GM12878 (cell line): Measurements from ENCODE around the gene MYL7. TPM values are rescaled to one million over a fixed set of nuclear protein-coding genes. Genes with fewer than 3 reads are reported as not detected.

Experiments
- ATAC-seq: fragments of 200-7000 bp; cut with Tn5 transposase; 3 replicates; pipeline ENCODE4 v1.9.1; 2020; ENCODE audit warnings: mild to moderate bottlenecking, moderate library complexity
- BruUV-seq: library from RNA; stranded (reverse); fragments of 400-500 nt; replicated peaks from 2 replicates; lab custom pipeline; 2021; lab: Mats Ljungman, UMichigan
- CTCF ChIA-PET: fragments of 300-600 bp; sonication (Branson Sonifier 250); formaldehyde crosslinking; extraction: SDS; loops from one replicate; lab custom pipeline; 2021; ENCODE audit warnings: inconsistent platforms; lab: Yijun Ruan, JAX
- POLR2A ChIA-PET: fragments of 350-600 bp; formaldehyde crosslinking; extraction: SDS; loops from one replicate; lab custom pipeline; 2021; ENCODE audit warnings: inconsistent platforms; lab: Charles Lee
- RAD21 ChIA-PET: fragments of 300-600 bp; sonication (Branson Sonifier 250); formaldehyde crosslinking; loops from one replicate; lab custom pipeline; 2023; ENCODE audit warnings: antibody characterized with exemption; ENCODE audit not compliant: unreplicated experiment; lab: Charles Lee
- SMC1A ChIA-PET: fragments of 300-600 bp; sonication (Branson Sonifier 250); formaldehyde crosslinking; loops from one replicate; lab custom pipeline; 2023; ENCODE audit not compliant: unreplicated experiment, uncharacterized antibody; lab: Charles Lee
- DNase-seq: peaks from one replicate; pipeline ENCODE4 v3.0.0-alpha.2; 2011; ENCODE audit warnings: low read depth, low spot score
- FAIRE-seq: peaks from 3 replicates; lab custom pipeline; 2011; peaks lifted over from hg19 to GRCh38; lab: Jason Lieb, UNC
- H2AFZ ChIP-seq: 2 replicates; pipeline ENCODE4 v1.6.0; 2011; ENCODE audit warnings: low read depth, low read length, control low read depth; ENCODE audit not compliant: control insufficient read depth
- H3K27ac ChIP-seq: 2 replicates; pipeline ENCODE4 v1.5.1; 2011; ENCODE audit warnings: control low read depth; ENCODE audit not compliant: control insufficient read depth, insufficient read depth
- H3K27me3 ChIP-seq, 2 experiments: replicated peaks in 1 of 2; 2 replicates each; pipeline versions ENCODE4 v1.6.0 to v1.6.1; 2011; ENCODE audit warnings: low read length in 1 of 2; ENCODE audit not compliant: control insufficient read depth in 2 of 2, insufficient read depth in 2 of 2
- H3K36me3 ChIP-seq, 2 experiments: 2 replicates each; pipeline ENCODE4 v1.5.1; 2011; ENCODE audit warnings: low read length in 1 of 2; ENCODE audit not compliant: control insufficient read depth in 2 of 2, insufficient read depth in 2 of 2
- H3K4me1 ChIP-seq: 2 replicates; pipeline ENCODE4 v1.6.1; 2011; ENCODE audit warnings: mild to moderate bottlenecking, low read length, moderate library complexity, mixed read lengths; ENCODE audit not compliant: control insufficient read depth, insufficient read depth
- H3K4me2 ChIP-seq: 2 replicates; pipeline ENCODE4 v1.6.0; 2011; ENCODE audit warnings: control low read depth; ENCODE audit not compliant: control insufficient read depth, insufficient read depth
- H3K4me3 ChIP-seq: fragments of 200-600 bp; sonication (generic); 2 replicates; pipeline ENCODE4 v1.5.1; 2016
- H3K79me2 ChIP-seq: 2 replicates; pipeline ENCODE4 v1.6.0; 2011; ENCODE audit warnings: low read length; ENCODE audit not compliant: control insufficient read depth, insufficient read depth
- H3K9ac ChIP-seq: 2 replicates; pipeline ENCODE4 v1.8.0; 2011; ENCODE audit warnings: low read length, control low read depth, mixed read lengths; ENCODE audit not compliant: control insufficient read depth, insufficient read depth
- H3K9me3 ChIP-seq: replicated peaks from 3 replicates; pipeline ENCODE4 v1.5.1; 2011; ENCODE audit warnings: mild to moderate bottlenecking, low read length; ENCODE audit not compliant: control insufficient read depth, insufficient read depth
- H4K20me1 ChIP-seq: 2 replicates; pipeline ENCODE4 v1.6.0; 2011; ENCODE audit not compliant: control insufficient read depth, insufficient read depth
- BACH1 ChIP-seq: fragments of 450-650 bp; IDR thresholded peaks from 2 replicates; pipeline ENCODE4 v1.6.1; 2017; ENCODE audit warnings: mild to moderate bottlenecking, borderline replicate concordance
- POLR2A ChIP-seq: IDR thresholded peaks from 2 replicates; pipeline ENCODE4 v1.6.1; 2011; ENCODE audit warnings: low read depth, mild to moderate bottlenecking, low read length
- TCF7 ChIP-seq: IDR thresholded peaks from 2 replicates; pipeline ENCODE4 v1.6.1; 2014; ENCODE audit warnings: antibody characterized with exemption, borderline replicate concordance
- WGBS: methylation state at CpG from one replicate; pipeline ENCODE4 v1.1.6; 2016; ENCODE audit warnings: low lambda C conversion rate; ENCODE audit not compliant: insufficient replicate concordance, insufficient coverage; ENCODE audit errors: missing lambda C conversion rate; 5-methylcytosine and 5-hydroxymethylcytosine counted together
- in situ Hi-C: fragments of 300-500 bp; cut with MboI; formaldehyde crosslinking; loops from 9 replicates; pipeline ENCODE4 v1.14.3; 2018; ENCODE audit warnings: mixed read lengths
- intact Hi-C: fragments of 100-400 bp; cut with micrococcal nuclease; formaldehyde crosslinking; loops from one replicate; pipeline ENCODE4 v1.14.2; 2022; ENCODE audit not compliant: unreplicated experiment
- polyA plus RNA-seq, 11 experiments: library from polyadenylated mRNA; depleted of rRNA in 4 of 11; unstranded in 6 of 11; stranded (reverse) in 5 of 11; fragments of >200 nt; fragmentation: Nextera tagmentation in 4 of 11; fragmentation: Illumina TruSeq in 1 of 11; extraction: Ambion mirVana in 4 of 11; extraction: Trizol in 1 of 11; gene quantifications; 1 replicate in 1 of 11; 2 replicates in 10 of 11; pipeline versions ENCODE4 v1.2.1 to v1.2.3, GENCODE V29; 2011 to 2016; ENCODE audit warnings: inconsistent platforms in 2 of 11, missing spikeins in 2 of 11, low read depth in 1 of 11
- total RNA-seq, 4 experiments: library from RNA; depleted of rRNA in 3 of 4; stranded (reverse); fragments of >200 nt in 3 of 4; fragmentation: Illumina TruSeq in 1 of 4; extraction: Trizol in 1 of 4; gene quantifications; 2 replicates each; pipeline versions ENCODE4 v1.2.1 to v1.2.3, GENCODE V29; 2013 to 2021
- TF ChIP-seq, protein P1 (sequence below): IDR thresholded peaks from 2 replicates; pipeline ENCODE4 v1.6.1; 2011; ENCODE audit warnings: low read depth, mild to moderate bottlenecking, low read length, moderate library complexity, borderline replicate concordance; ENCODE audit errors: extremely low read depth
- TF ChIP-seq, protein P2 (sequence below): fragments of 450-650 bp; IDR thresholded peaks from 2 replicates; pipeline ENCODE4 v1.6.1; 2016; ENCODE audit warnings: mild to moderate bottlenecking

The MYL7 gene
- total and polyA plus RNA-seq, 10 of the 15 experiments (the other 5 are each of a cell fraction or from before 2014, with no cell fraction given), result 1.9 TPM; not detected in 9

DNA sequence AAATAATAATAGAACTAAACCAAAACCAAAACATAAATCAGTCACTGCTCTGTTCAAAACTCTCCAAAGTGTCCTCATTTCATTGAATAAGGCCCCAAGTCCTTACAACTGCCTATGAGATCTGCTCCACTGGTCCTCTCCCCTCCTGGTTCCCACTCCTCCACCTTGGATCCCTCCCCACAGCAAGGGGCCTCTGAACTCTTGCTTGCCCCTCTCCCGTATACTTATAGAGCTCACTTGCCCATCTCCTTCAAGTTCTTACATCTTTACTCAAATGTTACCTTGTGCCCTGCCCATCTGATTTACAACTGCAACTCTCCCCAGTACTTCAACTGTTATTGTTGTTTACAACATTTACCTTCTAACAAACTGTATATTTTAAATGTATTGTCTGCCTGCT lies 18.6 kb downstream of the MYL7 start (continued):
- TF ChIP-seq, protein P1, sequence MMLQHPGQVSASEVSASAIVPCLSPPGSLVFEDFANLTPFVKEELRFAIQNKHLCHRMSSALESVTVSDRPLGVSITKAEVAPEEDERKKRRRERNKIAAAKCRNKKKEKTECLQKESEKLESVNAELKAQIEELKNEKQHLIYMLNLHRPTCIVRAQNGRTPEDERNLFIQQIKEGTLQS, result no peak
- TF ChIP-seq, all 136 proteins: peak for 0

DNA sequence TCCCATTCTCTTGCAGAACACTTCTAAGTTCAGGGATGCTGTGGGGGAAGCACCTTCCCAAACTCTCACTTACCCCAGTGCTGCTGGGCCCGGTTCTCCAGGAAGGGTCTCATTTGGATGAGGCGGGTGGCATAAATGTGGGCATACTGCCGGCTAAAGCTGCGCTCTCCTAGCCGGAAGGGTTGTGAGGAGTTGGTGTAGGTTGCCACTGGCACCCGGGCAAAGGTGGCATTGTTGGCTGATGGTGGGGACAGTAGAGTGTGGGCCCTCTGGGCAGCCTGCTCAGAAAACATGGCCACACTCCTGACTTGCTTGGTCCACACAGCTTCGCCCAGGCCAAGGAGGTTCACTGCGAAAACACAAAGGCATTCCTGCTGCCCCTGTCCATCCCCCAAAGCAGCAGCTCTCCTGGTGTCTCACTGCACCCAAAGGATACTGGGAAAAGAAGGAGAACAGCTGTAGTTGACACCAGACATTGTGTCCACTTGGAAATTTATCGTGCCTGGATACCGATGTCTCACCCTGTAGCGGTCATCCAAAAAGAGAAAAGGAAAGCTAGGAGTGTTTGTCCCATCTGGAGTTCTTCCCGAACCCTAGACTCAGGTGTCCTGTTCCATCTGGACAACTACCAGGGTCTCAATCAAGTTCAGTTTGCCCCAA lies 19.2 kb downstream of the MYL7 start:
- peak overlapping the region; percentile 83 for H3K4me2 ChIP-seq

More for the DNA sequence above, 19.2 kb downstream of the MYL7 start:
- DNase-seq (no peak), ATAC-seq (no peak), FAIRE-seq (no peak)
- H3K4me3 ChIP-seq, result peak overlapping the region; percentile 89; the same call in 1 of the 2 replicates
- CTCF ChIA-PET, result interaction anchor here (0.8 to 1.2 kb wide), 2 partner anchors 17 to 23 kb away, joined by 3 to 4 read pairs; no protein-coding TSS in a partner anchor
- H3K27ac ChIP-seq, result no peak overlapping the region
- no peaks in the 10 kb centered on the region for H3K9me3 ChIP-seq
- RAD21 ChIA-PET, result interaction anchor here (0.5 to 1.1 kb wide), 2 partner anchors 40 to 539 kb away, joined by 3 read pairs; partner anchors contain the start of gene STK17A
- peaks cover 16% of the 10 kb centered on the region for H3K79me2 ChIP-seq
- no peaks in the 10 kb centered on the region for H3K27me3 ChIP-seq
- in situ Hi-C loops (no loop called here), intact Hi-C loops (loop anchor here (2.0 kb wide), 1 partner anchor 39 kb away; the partner anchor contains the start of gene POLM)
- peaks cover 6% of the 10 kb centered on the region for H3K4me1 ChIP-seq
- TF ChIP-seq BACH1 (no peak), POLR2A (0 out of 2 replicates have a peak, but pooled peaks have one; percentile 21), TCF7 (no peak)
- TF ChIP-seq, protein P2, sequence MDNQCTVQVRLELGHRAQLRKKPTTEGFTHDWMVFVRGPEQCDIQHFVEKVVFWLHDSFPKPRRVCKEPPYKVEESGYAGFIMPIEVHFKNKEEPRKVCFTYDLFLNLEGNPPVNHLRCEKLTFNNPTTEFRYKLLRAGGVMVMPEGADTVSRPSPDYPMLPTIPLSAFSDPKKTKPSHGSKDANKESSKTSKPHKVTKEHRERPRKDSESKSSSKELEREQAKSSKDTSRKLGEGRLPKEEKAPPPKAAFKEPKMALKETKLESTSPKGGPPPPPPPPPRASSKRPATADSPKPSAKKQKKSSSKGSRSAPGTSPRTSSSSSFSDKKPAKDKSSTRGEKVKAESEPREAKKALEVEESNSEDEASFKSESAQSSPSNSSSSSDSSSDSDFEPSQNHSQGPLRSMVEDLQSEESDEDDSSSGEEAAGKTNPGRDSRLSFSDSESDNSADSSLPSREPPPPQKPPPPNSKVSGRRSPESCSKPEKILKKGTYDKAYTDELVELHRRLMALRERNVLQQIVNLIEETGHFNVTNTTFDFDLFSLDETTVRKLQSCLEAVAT, result 0 out of 2 replicates have a peak, but pooled peaks have one; percentile 26
- POLR2A ChIA-PET, result interaction anchor here (0.8 to 1.5 kb wide), 2 partner anchors 10 to 79 kb away, joined by 3 to 5 read pairs; partner anchors contain the start of gene YKT6
- no TSS peak for BruUV-seq
- no peaks in the 10 kb centered on the region for H4K20me1 ChIP-seq
- SMC1A ChIA-PET, result interaction anchor here (1.6 to 2.4 kb wide), 2 partner anchors 24 to 41 kb away, joined by 5 to 10 read pairs; no protein-coding TSS in a partner anchor
- WGBS, result 98% methylated on average over 12 of the region's 12 CpGs
- no peak overlapping the region for H2AFZ ChIP-seq
- H3K36me3 ChIP-seq, result peaks cover 3 to 6% of the 10 kb centered on the region in 2 experiments; a peak in 3 of 4 replicates
- H3K9ac ChIP-seq, result peak overlapping the region; percentile 84; the same call in 1 of the 2 replicates
